ENCODE measurements around the gene IL34. TPM values are rescaled to one million over a fixed set of nuclear protein-coding genes. Genes with fewer than 3 reads are reported as not detected.
A peak's percentile ranks its signal among the peaks of the same experiment; 100 is the strongest.

The IL34 gene
- total and polyA plus RNA-seq, 2 experiments from 2014 or later = 4.3 to 6.6 TPM

DNA sequence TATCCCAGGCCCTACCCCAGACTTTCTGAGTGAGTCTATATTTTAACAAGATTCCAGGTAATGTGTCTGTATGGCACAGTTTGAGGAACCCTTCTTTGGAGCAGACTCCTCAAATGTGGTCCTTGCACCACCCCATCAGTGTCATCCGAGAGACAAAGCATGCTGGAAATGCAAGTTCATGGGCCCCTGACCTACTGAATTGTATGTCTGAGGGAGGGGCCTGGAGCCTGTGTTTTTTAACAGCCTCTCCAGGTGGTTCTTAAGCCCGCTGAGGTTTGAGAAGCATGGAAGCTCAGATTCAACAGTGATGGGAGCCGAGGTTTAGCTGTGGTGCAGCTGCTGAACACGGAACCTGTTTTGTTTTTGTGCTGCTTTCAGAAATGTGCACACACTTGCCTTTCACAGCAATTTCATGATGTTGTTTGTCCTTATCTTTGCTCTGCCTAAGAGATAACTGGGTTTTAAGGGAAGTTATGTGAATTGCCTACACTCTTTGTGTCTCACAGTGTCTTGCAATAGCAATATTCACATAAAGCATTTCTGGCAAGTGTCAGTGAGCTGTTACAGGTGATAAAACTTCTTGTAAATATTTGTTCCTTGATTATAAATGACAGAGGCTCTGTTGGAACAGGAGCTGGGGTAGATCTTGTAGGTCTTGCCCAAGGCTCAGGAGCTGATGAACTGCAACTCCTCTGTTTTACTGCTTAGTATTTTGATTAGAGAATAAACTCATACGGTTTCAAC, 32.0 kb upstream of the IL34 start:
- no peaks in the 10 kb centered on the region for H3K27me3 ChIP-seq (ENCODE audit: insufficient read depth)
- peaks cover 67% of the 10 kb centered on the region for H3K36me3 Mint-ChIP-seq (ENCODE audit: low read depth)
- peak overlapping the region; percentile 23; the same call in 1 of the 2 replicates for H3K4me3 ChIP-seq
- H3K4me1 ChIP-seq (ENCODE audit: insufficient read depth) = peaks cover 38% of the 10 kb centered on the region
- peaks cover 44% of the 10 kb centered on the region for H3F3A ChIP-seq (replicated peaks; ENCODE audit: low read depth)
- ATAC-seq (no peak), DNase-seq (ENCODE audit: low spot score) (no peak)
- peaks cover 16% of the 10 kb centered on the region for H3K27me3 Mint-ChIP-seq (ENCODE audit: insufficient read depth, low read depth, poor library complexity)
- H3K4me2 ChIP-seq = no peak overlapping the region
- no peak overlapping the region for H2AFZ ChIP-seq
- peak overlapping the region; percentile 83 for H3K27ac ChIP-seq (ENCODE audit: low read depth)
- TF ChIP-seq POLR2AphosphoS5 (IDR thresholded peaks at IDR 0.05; ENCODE audit: low read depth) = peak; percentile 30; the same call in 1 of the 2 replicates
- no peak for TF ChIP-seq EZH2phosphoT487 (IDR thresholded peaks at IDR 0.05; ENCODE audit: unreplicated experiment)
- peaks cover 36% of the 10 kb centered on the region for H3K4me1 Mint-ChIP-seq
- no peak overlapping the region for H3K27ac Mint-ChIP-seq
- peaks cover 33% of the 10 kb centered on the region for H3K36me3 ChIP-seq (ENCODE audit: insufficient read depth)
- H3K9me3 Mint-ChIP-seq = no peaks in the 10 kb centered on the region; the same call in 2 of the 3 replicates
- H3K9me2 ChIP-seq (ENCODE audit: insufficient read depth) = no peaks in the 10 kb centered on the region
- H3K4me3 Mint-ChIP-seq = no peak overlapping the region
- H4K20me1 ChIP-seq (replicated peaks; ENCODE audit: insufficient read depth) = peaks cover 7% of the 10 kb centered on the region
- peaks cover 21% of the 10 kb centered on the region for H3K79me2 ChIP-seq (replicated peaks; ENCODE audit: insufficient read depth)

DNA sequence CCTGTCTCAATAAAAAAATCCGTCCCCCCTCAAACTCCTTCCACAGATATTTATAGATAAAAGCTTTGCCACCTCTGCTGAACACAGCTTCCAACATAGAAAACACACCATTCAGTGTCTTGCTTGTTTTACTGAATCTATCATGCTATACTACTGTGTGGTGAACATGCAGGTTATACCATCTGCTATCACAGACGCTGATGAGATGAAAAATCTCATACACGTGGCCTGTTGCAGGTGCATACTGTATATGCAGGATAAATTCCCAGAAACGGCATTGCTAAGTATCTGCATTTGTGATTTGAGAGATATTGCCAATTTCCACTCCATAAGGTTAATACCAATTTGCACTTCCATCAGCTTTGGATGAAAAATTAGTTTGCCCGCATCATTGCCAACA, 30.4 kb upstream of the IL34 start:
- peaks cover 15% of the 10 kb centered on the region for H3K27me3 Mint-ChIP-seq (ENCODE audit: insufficient read depth, low read depth, poor library complexity)
- ATAC-seq (no peak), DNase-seq (ENCODE audit: low spot score) (no peak)
- no peaks in the 10 kb centered on the region; the same call in 2 of the 3 replicates for H3K9me3 Mint-ChIP-seq
- H3K36me3 ChIP-seq (ENCODE audit: insufficient read depth) = peaks cover 33% of the 10 kb centered on the region
- H3K4me1 Mint-ChIP-seq = peaks cover 30% of the 10 kb centered on the region
- H3K27me3 ChIP-seq (ENCODE audit: insufficient read depth) = no peaks in the 10 kb centered on the region
- peaks cover 38% of the 10 kb centered on the region for H3F3A ChIP-seq (replicated peaks; ENCODE audit: low read depth)
- peak overlapping the region; percentile 15; the same call in 1 of the 2 replicates for H3K4me3 ChIP-seq
- peaks cover 31% of the 10 kb centered on the region for H3K4me1 ChIP-seq (ENCODE audit: insufficient read depth)
- H3K27ac ChIP-seq (ENCODE audit: low read depth) = peak overlapping the region; percentile 81; the same call in 1 of the 2 replicates
- H2AFZ ChIP-seq = no peak overlapping the region
- H3K4me3 Mint-ChIP-seq = no peak overlapping the region
- peak overlapping the region; percentile 67 for H3K4me2 ChIP-seq
- peaks cover 82% of the 10 kb centered on the region for H3K36me3 Mint-ChIP-seq (ENCODE audit: low read depth)
- H3K79me2 ChIP-seq (replicated peaks; ENCODE audit: insufficient read depth) = peaks cover 34% of the 10 kb centered on the region
- no peaks in the 10 kb centered on the region for H3K9me2 ChIP-seq (ENCODE audit: insufficient read depth)
- peaks cover 4% of the 10 kb centered on the region for H4K20me1 ChIP-seq (replicated peaks; ENCODE audit: insufficient read depth)
- H3K27ac Mint-ChIP-seq = no peak overlapping the region
- TF ChIP-seq JUNB (IDR thresholded peaks at IDR 0.05; ENCODE audit: unreplicated experiment) (no peak), STAT1 (IDR thresholded peaks at IDR 0.05; ENCODE audit: unreplicated experiment) (no peak), ZNF331 (CRISPR knock-in tag; IDR thresholded peaks at IDR 0.05; ENCODE audit: low read depth) (no peak), NANOG (IDR thresholded peaks at IDR 0.05; ENCODE audit: borderline replicate concordance) (no peak), CREB1 (CRISPR knock-in tag; IDR thresholded peaks at IDR 0.05; ENCODE audit: low read depth) (no peak), EZH2 (IDR thresholded peaks at IDR 0.05; ENCODE audit: low read depth, unreplicated experiment) (no peak), POLR2AphosphoS5 (IDR thresholded peaks at IDR 0.05; ENCODE audit: low read depth) (no peak), ZNF114 (CRISPR knock-in tag; IDR thresholded peaks at IDR 0.05) (no peak)
- TF ChIP-seq, protein P1, sequence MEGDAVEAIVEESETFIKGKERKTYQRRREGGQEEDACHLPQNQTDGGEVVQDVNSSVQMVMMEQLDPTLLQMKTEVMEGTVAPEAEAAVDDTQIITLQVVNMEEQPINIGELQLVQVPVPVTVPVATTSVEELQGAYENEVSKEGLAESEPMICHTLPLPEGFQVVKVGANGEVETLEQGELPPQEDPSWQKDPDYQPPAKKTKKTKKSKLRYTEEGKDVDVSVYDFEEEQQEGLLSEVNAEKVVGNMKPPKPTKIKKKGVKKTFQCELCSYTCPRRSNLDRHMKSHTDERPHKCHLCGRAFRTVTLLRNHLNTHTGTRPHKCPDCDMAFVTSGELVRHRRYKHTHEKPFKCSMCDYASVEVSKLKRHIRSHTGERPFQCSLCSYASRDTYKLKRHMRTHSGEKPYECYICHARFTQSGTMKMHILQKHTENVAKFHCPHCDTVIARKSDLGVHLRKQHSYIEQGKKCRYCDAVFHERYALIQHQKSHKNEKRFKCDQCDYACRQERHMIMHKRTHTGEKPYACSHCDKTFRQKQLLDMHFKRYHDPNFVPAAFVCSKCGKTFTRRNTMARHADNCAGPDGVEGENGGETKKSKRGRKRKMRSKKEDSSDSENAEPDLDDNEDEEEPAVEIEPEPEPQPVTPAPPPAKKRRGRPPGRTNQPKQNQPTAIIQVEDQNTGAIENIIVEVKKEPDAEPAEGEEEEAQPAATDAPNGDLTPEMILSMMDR (conservative IDR thresholded peaks at IDR 0.05; ENCODE audit: low read depth in 2 of 2) = no peak
- TF ChIP-seq, protein P2, sequence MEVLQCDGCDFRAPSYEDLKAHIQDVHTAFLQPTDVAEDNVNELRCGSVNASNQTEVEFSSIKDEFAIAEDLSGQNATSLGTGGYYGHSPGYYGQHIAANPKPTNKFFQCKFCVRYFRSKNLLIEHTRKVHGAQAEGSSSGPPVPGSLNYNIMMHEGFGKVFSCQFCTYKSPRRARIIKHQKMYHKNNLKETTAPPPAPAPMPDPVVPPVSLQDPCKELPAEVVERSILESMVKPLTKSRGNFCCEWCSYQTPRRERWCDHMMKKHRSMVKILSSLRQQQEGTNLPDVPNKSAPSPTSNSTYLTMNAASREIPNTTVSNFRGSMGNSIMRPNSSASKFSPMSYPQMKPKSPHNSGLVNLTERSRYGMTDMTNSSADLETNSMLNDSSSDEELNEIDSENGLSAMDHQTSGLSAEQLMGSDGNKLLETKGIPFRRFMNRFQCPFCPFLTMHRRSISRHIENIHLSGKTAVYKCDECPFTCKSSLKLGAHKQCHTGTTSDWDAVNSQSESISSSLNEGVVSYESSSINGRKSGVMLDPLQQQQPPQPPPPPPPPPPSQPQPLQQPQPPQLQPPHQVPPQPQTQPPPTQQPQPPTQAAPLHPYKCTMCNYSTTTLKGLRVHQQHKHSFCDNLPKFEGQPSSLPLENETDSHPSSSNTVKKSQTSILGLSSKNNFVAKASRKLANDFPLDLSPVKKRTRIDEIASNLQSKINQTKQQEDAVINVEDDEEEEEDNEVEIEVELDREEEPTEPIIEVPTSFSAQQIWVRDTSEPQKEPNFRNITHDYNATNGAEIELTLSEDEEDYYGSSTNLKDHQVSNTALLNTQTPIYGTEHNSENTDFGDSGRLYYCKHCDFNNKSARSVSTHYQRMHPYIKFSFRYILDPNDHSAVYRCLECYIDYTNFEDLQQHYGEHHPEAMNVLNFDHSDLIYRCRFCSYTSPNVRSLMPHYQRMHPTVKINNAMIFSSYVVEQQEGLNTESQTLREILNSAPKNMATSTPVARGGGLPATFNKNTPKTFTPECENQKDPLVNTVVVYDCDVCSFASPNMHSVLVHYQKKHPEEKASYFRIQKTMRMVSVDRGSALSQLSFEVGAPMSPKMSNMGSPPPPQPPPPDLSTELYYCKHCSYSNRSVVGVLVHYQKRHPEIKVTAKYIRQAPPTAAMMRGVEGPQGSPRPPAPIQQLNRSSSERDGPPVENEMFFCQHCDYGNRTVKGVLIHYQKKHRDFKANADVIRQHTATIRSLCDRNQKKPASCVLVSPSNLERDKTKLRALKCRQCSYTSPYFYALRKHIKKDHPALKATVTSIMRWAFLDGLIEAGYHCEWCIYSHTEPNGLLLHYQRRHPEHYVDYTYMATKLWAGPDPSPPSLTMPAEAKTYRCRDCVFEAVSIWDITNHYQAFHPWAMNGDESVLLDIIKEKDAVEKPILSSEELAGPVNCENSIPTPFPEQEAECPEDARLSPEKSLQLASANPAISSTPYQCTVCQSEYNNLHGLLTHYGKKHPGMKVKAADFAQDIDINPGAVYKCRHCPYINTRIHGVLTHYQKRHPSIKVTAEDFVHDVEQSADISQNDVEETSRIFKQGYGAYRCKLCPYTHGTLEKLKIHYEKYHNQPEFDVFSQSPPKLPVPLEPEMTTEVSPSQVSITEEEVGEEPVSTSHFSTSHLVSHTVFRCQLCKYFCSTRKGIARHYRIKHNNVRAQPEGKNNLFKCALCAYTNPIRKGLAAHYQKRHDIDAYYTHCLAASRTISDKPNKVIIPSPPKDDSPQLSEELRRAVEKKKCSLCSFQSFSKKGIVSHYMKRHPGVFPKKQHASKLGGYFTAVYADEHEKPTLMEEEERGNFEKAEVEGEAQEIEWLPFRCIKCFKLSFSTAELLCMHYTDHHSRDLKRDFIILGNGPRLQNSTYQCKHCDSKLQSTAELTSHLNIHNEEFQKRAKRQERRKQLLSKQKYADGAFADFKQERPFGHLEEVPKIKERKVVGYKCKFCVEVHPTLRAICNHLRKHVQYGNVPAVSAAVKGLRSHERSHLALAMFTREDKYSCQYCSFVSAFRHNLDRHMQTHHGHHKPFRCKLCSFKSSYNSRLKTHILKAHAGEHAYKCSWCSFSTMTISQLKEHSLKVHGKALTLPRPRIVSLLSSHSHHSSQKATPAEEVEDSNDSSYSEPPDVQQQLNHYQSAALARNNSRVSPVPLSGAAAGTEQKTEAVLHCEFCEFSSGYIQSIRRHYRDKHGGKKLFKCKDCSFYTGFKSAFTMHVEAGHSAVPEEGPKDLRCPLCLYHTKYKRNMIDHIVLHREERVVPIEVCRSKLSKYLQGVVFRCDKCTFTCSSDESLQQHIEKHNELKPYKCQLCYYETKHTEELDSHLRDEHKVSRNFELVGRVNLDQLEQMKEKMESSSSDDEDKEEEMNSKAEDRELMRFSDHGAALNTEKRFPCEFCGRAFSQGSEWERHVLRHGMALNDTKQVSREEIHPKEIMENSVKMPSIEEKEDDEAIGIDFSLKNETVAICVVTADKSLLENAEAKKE (CRISPR knock-in tag; IDR thresholded peaks at IDR 0.05) = no peak

Measured in GM23338 (cell line).